Measurements from ENCODE around the gene SPATA31E1.

Gene SPATA31E1

GRCh38 chr9:87853302-87853701, 29.4 kb upstream of the SPATA31E1 start:
- TF ChIP-seq SIN3A (IDR thresholded peaks at IDR 0.05; ENCODE audit: borderline replicate concordance, insufficient read depth, low read length), result no peak
- no peak for TF ChIP-seq TAF1 (IDR thresholded peaks at IDR 0.05; ENCODE audit: borderline replicate concordance, insufficient read depth, low read length)
- no peak for TF ChIP-seq POLR2AphosphoS5 (IDR thresholded peaks at IDR 0.05; ENCODE audit: low read depth, low read length)
- TF ChIP-seq FOXP2 (optimal IDR thresholded peaks at IDR 0.05; ENCODE audit: borderline replicate concordance, extremely low read depth, extremely low read length, insufficient read depth), result no peak
- TF ChIP-seq REST (IDR thresholded peaks at IDR 0.05; ENCODE audit: insufficient read depth in 1 of 2, low read depth in 2 of 2, low read length in 2 of 2), result no peak

- no peak for TF ChIP-seq POLR2AphosphoS5 (IDR thresholded peaks at IDR 0.05; ENCODE audit: low read depth, low read length)
- TF ChIP-seq REST (IDR thresholded peaks at IDR 0.05; ENCODE audit: insufficient read depth in 1 of 2, low read depth in 2 of 2, low read length in 2 of 2), result no peak
- no peak for TF ChIP-seq SIN3A (IDR thresholded peaks at IDR 0.05; ENCODE audit: borderline replicate concordance, insufficient read depth, low read length)
- TF ChIP-seq FOXP2 (optimal IDR thresholded peaks at IDR 0.05; ENCODE audit: borderline replicate concordance, extremely low read depth, extremely low read length, insufficient read depth), result no peak
- TF ChIP-seq TAF1 (IDR thresholded peaks at IDR 0.05; ENCODE audit: borderline replicate concordance, insufficient read depth, low read length), result no peak
Observed at GRCh38 chr9:87853876-87854579, 28.6 kb upstream of the SPATA31E1 start.

GRCh38 chr9:87854580-87854955, 28.1 kb upstream of the SPATA31E1 start:
- TF ChIP-seq FOXP2 (optimal IDR thresholded peaks at IDR 0.05; ENCODE audit: borderline replicate concordance, extremely low read depth, extremely low read length, insufficient read depth) (no peak), TAF1 (IDR thresholded peaks at IDR 0.05; ENCODE audit: borderline replicate concordance, insufficient read depth, low read length) (no peak), SIN3A (IDR thresholded peaks at IDR 0.05; ENCODE audit: borderline replicate concordance, insufficient read depth, low read length) (no peak), REST (IDR thresholded peaks at IDR 0.05; ENCODE audit: insufficient read depth in 1 of 2, low read depth in 2 of 2, low read length in 2 of 2) (no peak), POLR2AphosphoS5 (IDR thresholded peaks at IDR 0.05; ENCODE audit: low read depth, low read length) (no peak)

GRCh38 chr9:87855061-87855460, 27.6 kb upstream of the SPATA31E1 start:
- TF ChIP-seq FOXP2 (optimal IDR thresholded peaks at IDR 0.05; ENCODE audit: borderline replicate concordance, extremely low read depth, extremely low read length, insufficient read depth) (no peak), REST (IDR thresholded peaks at IDR 0.05; ENCODE audit: insufficient read depth in 1 of 2, low read depth in 2 of 2, low read length in 2 of 2) (no peak), TAF1 (IDR thresholded peaks at IDR 0.05; ENCODE audit: borderline replicate concordance, insufficient read depth, low read length) (no peak), POLR2AphosphoS5 (IDR thresholded peaks at IDR 0.05; ENCODE audit: low read depth, low read length) (no peak), SIN3A (IDR thresholded peaks at IDR 0.05; ENCODE audit: borderline replicate concordance, insufficient read depth, low read length) (no peak)

Data from PFSK-1 (cell line).